Trophoblast cell (in vitro differentiated cells and primary cell): ENCODE results near the gene GDF7.

Experiments used
- DNase-seq, 2 donors: peaks; one replicate each; pipeline ENCODE4 v3.0.0-alpha.2; 2016
- H2AFZ ChIP-seq: 2 replicates; pipeline ENCODE4 v1.6.1; 2013; ENCODE audit warnings: low read length, moderate library complexity, mild to moderate bottlenecking; ENCODE audit not compliant: insufficient read depth, poor library complexity
- H2AK5ac ChIP-seq: 2 replicates; pipeline ENCODE4 v1.6.1; 2013; ENCODE audit warnings: mild to moderate bottlenecking, low read length
- H2BK120ac ChIP-seq: 2 replicates; pipeline ENCODE4 v1.6.1; 2013; ENCODE audit warnings: low read length, mild to moderate bottlenecking, moderate library complexity; ENCODE audit not compliant: insufficient read depth, poor library complexity
- H2BK12ac ChIP-seq: 2 replicates; pipeline ENCODE4 v1.6.1; 2013; ENCODE audit warnings: mild to moderate bottlenecking, low read length, moderate library complexity
- H2BK5ac ChIP-seq: 2 replicates; pipeline ENCODE4 v1.6.1; 2013; ENCODE audit warnings: low read length, low read depth, moderate library complexity, mild to moderate bottlenecking; ENCODE audit not compliant: poor library complexity
- H3K14ac ChIP-seq: 2 replicates; pipeline ENCODE4 v1.6.1; 2013; ENCODE audit warnings: mild to moderate bottlenecking, low read length
- H3K18ac ChIP-seq: 2 replicates; pipeline ENCODE4 v1.6.1; 2013; ENCODE audit warnings: mild to moderate bottlenecking, low read length
- H3K23ac ChIP-seq: 2 replicates; pipeline ENCODE4 v1.6.1; 2013; ENCODE audit warnings: low read length
- H3K27ac ChIP-seq: 2 replicates; pipeline ENCODE4 v1.5.1; 2013; ENCODE audit warnings: low read depth, mild to moderate bottlenecking, inconsistent platforms, low read length, moderate library complexity
- H3K27me3 ChIP-seq: 2 replicates; pipeline ENCODE4 v1.6.1; 2013; ENCODE audit warnings: inconsistent platforms, mild to moderate bottlenecking, low read length, moderate library complexity; ENCODE audit not compliant: insufficient read depth
- H3K36me3 ChIP-seq, 2 experiments: 1 replicate in 1 of 2; 2 replicates in 1 of 2; pipeline ENCODE4 v1.6.1; 2013; ENCODE audit warnings: low read length in 2 of 2, mild to moderate bottlenecking in 2 of 2, moderate library complexity in 1 of 2; ENCODE audit not compliant: insufficient read depth in 2 of 2, control insufficient read depth in 1 of 2
- H3K4ac ChIP-seq: 2 replicates; pipeline ENCODE4 v1.6.1; 2013; ENCODE audit warnings: low read depth, mild to moderate bottlenecking, low read length, moderate library complexity
- H3K4me1 ChIP-seq, 2 experiments: 1 replicate in 1 of 2; 2 replicates in 1 of 2; pipeline ENCODE4 v1.6.1; 2013; ENCODE audit warnings: low read length in 2 of 2, mild to moderate bottlenecking in 2 of 2, moderate library complexity in 1 of 2; ENCODE audit not compliant: insufficient read depth in 2 of 2, control insufficient read depth in 1 of 2
- H3K4me2 ChIP-seq: 2 replicates; pipeline ENCODE4 v1.6.1; 2013; ENCODE audit warnings: inconsistent platforms, mild to moderate bottlenecking, low read length, moderate library complexity
- H3K4me3 ChIP-seq: 2 replicates; pipeline ENCODE4 v1.5.1; 2013; ENCODE audit warnings: mild to moderate bottlenecking, low read depth, low read length, inconsistent platforms
- H3K79me1 ChIP-seq: one replicate; pipeline ENCODE4 v1.6.1; 2013; ENCODE audit warnings: low read length
- H3K79me2 ChIP-seq: 2 replicates; pipeline ENCODE4 v1.6.1; 2013; ENCODE audit warnings: low read length, mild to moderate bottlenecking; ENCODE audit not compliant: control insufficient read depth, insufficient read depth, poor library complexity
- H3K9ac ChIP-seq: 2 replicates; pipeline ENCODE4 v1.6.1; 2013; ENCODE audit warnings: mild to moderate bottlenecking, low read length
- H3K9me3 ChIP-seq: 2 replicates; pipeline ENCODE4 v1.6.1; 2013; ENCODE audit warnings: low read depth, mild to moderate bottlenecking, control low read depth, inconsistent platforms, low read length; ENCODE audit not compliant: insufficient read depth
- H4K12ac ChIP-seq: 2 replicates; pipeline ENCODE4 v1.6.1; 2013; ENCODE audit warnings: low read depth, mild to moderate bottlenecking, low read length, moderate library complexity
- H4K8ac ChIP-seq: 2 replicates; pipeline ENCODE4 v1.6.1; 2013; ENCODE audit warnings: low read depth, mild to moderate bottlenecking, low read length, moderate library complexity
- H4K91ac ChIP-seq: one replicate; pipeline ENCODE4 v1.6.1; 2013; ENCODE audit warnings: low read depth, mild to moderate bottlenecking, low read length, moderate library complexity
- WGBS: extraction: QIAGEN DNeasy Blood & Tissue Kit; methylation state at CpG from one replicate; pipeline ENCODE4 v1.1.7; 2013; ENCODE audit warnings: missing lambda C conversion rate; ENCODE audit not compliant: insufficient read length, insufficient coverage; ENCODE audit errors: extremely low coverage; 5-methylcytosine and 5-hydroxymethylcytosine counted together

GDF7 gene

DNA sequence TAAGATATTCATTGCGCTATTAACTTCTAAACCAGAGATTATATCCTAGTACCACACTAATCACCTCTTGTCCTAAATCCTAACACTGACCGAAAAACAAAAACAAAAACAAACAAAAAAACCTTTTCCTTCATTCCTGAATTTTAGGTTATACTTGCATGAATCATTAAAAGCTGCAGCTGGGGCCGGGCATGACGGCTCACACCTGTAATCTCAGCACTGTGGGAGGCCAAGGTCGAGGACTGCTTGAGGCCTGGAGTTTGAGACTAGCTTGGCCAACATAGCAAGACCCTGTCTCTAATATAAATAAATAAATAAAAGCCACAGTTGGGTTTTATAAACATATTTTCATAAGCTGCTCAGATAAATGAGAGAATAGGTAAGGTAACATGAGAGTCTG is 60.0 kb downstream of the GDF7 start:
- H3K4me1 ChIP-seq, result peaks cover 10 to 14% of the 10 kb centered on the region in 2 experiments

DNA sequence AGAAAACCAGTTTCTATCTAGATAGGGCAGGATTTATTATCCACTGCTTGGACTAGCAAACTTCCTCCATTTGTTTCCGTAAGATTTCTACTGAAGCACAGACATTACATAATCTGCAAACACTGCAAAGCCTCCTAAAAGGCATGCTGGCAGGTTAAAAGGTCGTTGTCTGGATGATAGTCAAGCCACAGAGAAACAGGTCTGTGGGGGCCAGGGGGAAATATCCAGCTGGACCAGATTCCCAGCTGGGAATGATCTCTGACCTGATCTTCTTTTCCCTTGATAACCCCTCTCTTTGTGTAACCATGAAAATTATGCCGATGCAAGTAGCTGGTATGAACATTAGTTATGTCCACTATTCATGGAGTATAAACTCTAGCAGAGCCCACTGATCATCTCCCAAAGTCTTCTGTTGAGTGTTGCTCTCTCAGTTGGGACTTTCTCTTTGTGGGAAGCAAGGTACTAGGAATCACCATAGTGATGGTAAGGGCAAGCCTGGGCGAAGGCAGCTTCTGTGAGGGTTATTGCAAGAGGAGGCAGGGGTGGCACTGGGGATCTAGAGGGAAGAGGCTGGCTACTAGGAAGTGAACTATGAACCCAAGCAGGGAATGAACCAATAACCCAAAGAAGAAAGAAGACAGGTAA is 61.3 kb downstream of the GDF7 start:
- Histone ChIP-seq H3K4me1 (peaks cover 10 to 14% of the 10 kb centered on the region in 2 experiments), H2AFZ (no peak overlapping the region), H3K27me3 (no peaks in the 10 kb centered on the region), H3K79me2 (peaks cover 3% of the 10 kb centered on the region), H3K27ac (peak overlapping the region; percentile 99), H3K9ac (no peak overlapping the region), H3K23ac (no peak overlapping the region), H2BK12ac (peak overlapping the region; percentile 95), H2BK120ac (peak overlapping the region; percentile 82), H2AK5ac (peak overlapping the region; percentile 43), H2BK5ac (peak overlapping the region; percentile 99), H3K79me1 (peaks cover 20% of the 10 kb centered on the region), H3K4me2 (peak overlapping the region; percentile 50), H4K8ac (peak overlapping the region; percentile 88), H3K14ac (peak overlapping the region; percentile 34), H4K12ac (no peak overlapping the region), H3K4ac (peak overlapping the region; percentile 80), H3K18ac (peak overlapping the region; percentile 57), H3K36me3 (no peaks in the 10 kb centered on the region), H3K4me3 (no peak overlapping the region), H3K9me3 (no peaks in the 10 kb centered on the region), H4K91ac (peak overlapping the region; percentile 99)
- WGBS, result no CpG with 5 or more reads among the region's 4 CpGs
- DNase-seq, result peak; percentile 91 to 96

More for the DNA sequence above, 60.0 kb downstream of the GDF7 start:
- Histone ChIP-seq H3K27me3 (no peaks in the 10 kb centered on the region), H4K12ac (no peak overlapping the region), H3K9ac (no peak overlapping the region), H3K79me2 (peaks cover 3% of the 10 kb centered on the region), H3K18ac (no peak overlapping the region), H3K23ac (no peak overlapping the region), H2BK12ac (peak overlapping the region; percentile 99), H3K79me1 (peaks cover 20% of the 10 kb centered on the region), H2AK5ac (peak overlapping the region; percentile 87), H2BK120ac (peak overlapping the region; percentile 98), H4K91ac (peak overlapping the region; percentile 91), H3K9me3 (no peaks in the 10 kb centered on the region), H3K4ac (peak overlapping the region; percentile 84), H3K36me3 (no peaks in the 10 kb centered on the region), H2BK5ac (peak overlapping the region; percentile 91), H2AFZ (no peak overlapping the region), H3K14ac (peak overlapping the region; percentile 86), H3K27ac (no peak overlapping the region), H4K8ac (peak overlapping the region; percentile 77), H3K4me2 (no peak overlapping the region), H3K4me3 (no peak overlapping the region)
- peak in 1 of 2 donors; percentile 19 for DNase-seq
- 100% methylated on average over 1 of the region's 5 CpGs for WGBS
